ENCODE data around the gene VPS35. TPM values are rescaled to one million over a fixed set of nuclear protein-coding genes. Genes with fewer than 3 reads are reported as not detected.

The VPS35 gene
- polyA plus RNA-seq, 2 of the 4 experiments (the other 2 are of a cell fraction): 82.3 to 85.5 TPM

GRCh38 chr16:46696957-46697356 is 8.0 kb upstream of the VPS35 start:
- H3K27ac ChIP-seq: no peak overlapping the region
- H3K4me2 ChIP-seq: no peak overlapping the region
- H3K9me3 ChIP-seq: no peaks in the 10 kb centered on the region
- no peaks in the 10 kb centered on the region; the same call in 2 of the 3 replicates for H3K4me1 ChIP-seq
- no peak for TF ChIP-seq CBX2 (IDR thresholded peaks at IDR 0.05; ENCODE audit: borderline replicate concordance, low read depth)
- no peak for TF ChIP-seq ZNF302 (CRISPR knock-in tag; IDR thresholded peaks at IDR 0.05)
- no peak for TF ChIP-seq CEBPB (IDR thresholded peaks at IDR 0.05)
- TF ChIP-seq GATA3 (IDR thresholded peaks at IDR 0.05; ENCODE audit: borderline replicate concordance): no peak
- no peak for TF ChIP-seq MAX (IDR thresholded peaks at IDR 0.05)
- TF ChIP-seq TP53 (CRISPR knock-in tag; IDR thresholded peaks at IDR 0.05): no peak
- no peak for TF ChIP-seq E2F6 (IDR thresholded peaks at IDR 0.05; ENCODE audit: borderline replicate concordance, low read depth)
- no peak for TF ChIP-seq POLR2AphosphoS2 (conservative IDR thresholded peaks at IDR 0.05; ENCODE audit: low read length)
- TF ChIP-seq CBX8 (IDR thresholded peaks at IDR 0.05): no peak
- no peak for TF ChIP-seq POLR2A (IDR thresholded peaks at IDR 0.05; ENCODE audit: low read length)
- no peak for TF ChIP-seq BCL3 (IDR thresholded peaks at IDR 0.05)
- TF ChIP-seq EHMT2 (IDR thresholded peaks at IDR 0.05; ENCODE audit: low read depth): no peak
- no peak for TF ChIP-seq RNF2 (IDR thresholded peaks at IDR 0.05; ENCODE audit: borderline replicate concordance, low read depth)
- no peak for TF ChIP-seq HOXB5 (CRISPR knock-in tag; IDR thresholded peaks at IDR 0.05)
- WGBS (ENCODE audit: missing lambda C conversion rate): 87% methylated on average over 3 of the region's 3 CpGs
- ChIA-PET POLR2A (no interaction called here), CTCF (interaction anchor here (1.2 kb wide), 1 partner anchor 24 kb away, joined by 3 read pairs; no protein-coding TSS in a partner anchor)
- FAIRE-seq (no peak), ATAC-seq (no peak), DNase-seq (ENCODE audit: low read depth in 1 of 2, low spot score in 1 of 2) (no peak)
- no peak overlapping the region for H3K4me3 ChIP-seq

DNA sequence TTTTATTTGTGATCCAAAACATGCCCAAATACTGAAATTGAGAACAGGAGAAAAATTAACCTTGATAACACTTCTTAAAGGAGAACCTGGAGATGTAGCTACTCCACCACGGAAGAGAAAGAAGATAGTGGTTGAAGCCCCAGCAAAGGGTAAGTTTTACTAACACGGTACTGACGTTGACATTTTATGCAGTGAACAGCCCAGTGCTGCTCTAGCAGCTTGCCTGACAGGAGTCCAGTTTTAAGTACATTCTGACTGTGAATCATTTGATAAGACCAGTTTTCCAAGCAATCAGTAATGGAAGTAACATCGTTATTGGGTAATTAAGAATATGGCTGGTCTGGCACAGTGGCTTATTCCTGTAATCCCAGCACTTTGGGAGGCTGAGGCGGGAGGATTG is 7.0 kb upstream of the VPS35 start:
- 87% methylated on average over 5 of the region's 5 CpGs for WGBS (ENCODE audit: missing lambda C conversion rate)
- H3K4me1 ChIP-seq: peaks cover 8% of the 10 kb centered on the region
- H3K4me2 ChIP-seq: no peak overlapping the region
- FAIRE-seq (no peak), DNase-seq (ENCODE audit: low read depth in 1 of 2, low spot score in 1 of 2) (no peak), ATAC-seq (no peak)
- no peak overlapping the region for H3K4me3 ChIP-seq
- no peak for TF ChIP-seq EP300 (IDR thresholded peaks at IDR 0.05)
- TF ChIP-seq CBX8 (IDR thresholded peaks at IDR 0.05): no peak
- no peak for TF ChIP-seq NR3C1 (IDR thresholded peaks at IDR 0.05)
- no peak for TF ChIP-seq FOSL2 (IDR thresholded peaks at IDR 0.05)
- TF ChIP-seq FOSL2 (CRISPR knock-in tag; IDR thresholded peaks at IDR 0.05): no peak
- no peaks in the 10 kb centered on the region for H3K9me3 ChIP-seq
- ChIA-PET CTCF (interaction anchor here (1.0 to 1.2 kb wide), 2 partner anchors 9 to 23 kb away, joined by 4 to 5 read pairs; no protein-coding TSS in a partner anchor), POLR2A (no interaction called here)
- no peak overlapping the region for H3K27ac ChIP-seq

GRCh38 chr16:46693598-46693997 is 4.6 kb upstream of the VPS35 start:
- POLR2A ChIA-PET: no interaction called here
- Histone ChIP-seq H3K27ac (no peak overlapping the region), H3K4me2 (no peak overlapping the region), H3K4me1 (peaks cover 11% of the 10 kb centered on the region), H3K4me3 (no peak overlapping the region), H3K9me3 (no peaks in the 10 kb centered on the region)
- WGBS (ENCODE audit: missing lambda C conversion rate): 89% methylated on average over 2 of the region's 2 CpGs
- DNase-seq (ENCODE audit: low read depth in 1 of 2, low spot score in 1 of 2) (no peak), FAIRE-seq (no peak), ATAC-seq (no peak)
- CTCF ChIA-PET: interaction anchor here (0.8 to 1.0 kb wide), 2 partner anchors 10 to 20 kb away, joined by 3 to 4 read pairs; no protein-coding TSS in a partner anchor
- TF ChIP-seq USF2 (IDR thresholded peaks at IDR 0.05) (no peak), ZNF302 (CRISPR knock-in tag; IDR thresholded peaks at IDR 0.05) (no peak), CBX2 (IDR thresholded peaks at IDR 0.05; ENCODE audit: borderline replicate concordance, low read depth) (no peak), MAX (IDR thresholded peaks at IDR 0.05) (no peak), FOXS1 (CRISPR knock-in tag; IDR thresholded peaks at IDR 0.05) (no peak), HOXB5 (CRISPR knock-in tag; IDR thresholded peaks at IDR 0.05) (no peak), BCL3 (IDR thresholded peaks at IDR 0.05) (no peak), CHD4 (IDR thresholded peaks at IDR 0.05; ENCODE audit: borderline replicate concordance) (no peak), NPAS2 (CRISPR knock-in tag; IDR thresholded peaks at IDR 0.05; ENCODE audit: borderline replicate concordance) (no peak), HMGXB4 (CRISPR knock-in tag; IDR thresholded peaks at IDR 0.05; ENCODE audit: borderline replicate concordance) (no peak), SMC3 (IDR thresholded peaks at IDR 0.05) (no peak), CTCF (IDR thresholded peaks at IDR 0.05) (no peak), ZFP36 (IDR thresholded peaks at IDR 0.05; ENCODE audit: borderline replicate concordance, partially characterized antibody) (no peak), BHLHE40 (IDR thresholded peaks at IDR 0.05; ENCODE audit: low read depth, low read length) (no peak)

All from A549 (cell line).